Measurements from ENCODE around the gene ZNF789. TPM values are rescaled to one million over a fixed set of nuclear protein-coding genes. Genes with fewer than 3 reads are reported as not detected.

Gene ZNF789
- total RNA-seq, 1 donor from 2014 or later: 7.3 TPM

DNA sequence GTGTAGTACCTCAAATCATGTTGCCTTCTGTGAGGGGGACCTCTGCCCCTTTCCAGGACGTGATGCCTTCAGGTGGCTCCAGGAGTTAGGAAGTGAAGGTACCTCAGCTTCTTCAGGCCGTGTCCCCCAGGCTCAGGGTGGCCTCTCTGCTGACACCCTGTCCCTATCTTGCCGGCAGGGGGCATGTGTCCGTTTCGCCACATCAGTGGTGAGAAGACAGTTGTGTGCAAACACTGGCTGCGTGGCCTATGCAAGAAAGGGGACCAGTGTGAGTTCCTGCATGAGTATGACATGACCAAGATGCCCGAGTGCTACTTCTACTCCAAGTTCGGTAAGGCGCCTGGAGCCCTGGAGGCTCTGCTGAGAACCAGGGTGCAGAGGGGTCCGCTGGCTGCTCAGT lies 24.7 kb upstream of the ZNF789 start:
- Mint-ChIP-seq H3K4me1 (ENCODE audit: low read depth) (peaks cover 4% of the 10 kb centered on the region), H3K27ac (ENCODE audit: unreplicated experiment) (no peak overlapping the region), H3K9me3 (ENCODE audit: low read depth) (no peaks in the 10 kb centered on the region), H3K27me3 (ENCODE audit: low read depth) (no peaks in the 10 kb centered on the region), H3K36me3 (ENCODE audit: low read depth) (peaks cover 23% of the 10 kb centered on the region), H3K4me3 (ENCODE audit: unreplicated experiment) (no peak overlapping the region)
- DNase-seq (ENCODE audit: low spot score): no peak
- TF ChIP-seq CTCF (IDR thresholded peaks at IDR 0.05): no peak

GRCh38 chr7:99448855-99449254 lies 23.8 kb upstream of the ZNF789 start:
- no peaks in the 10 kb centered on the region for H3K9me3 Mint-ChIP-seq (ENCODE audit: low read depth)
- no peak for DNase-seq (ENCODE audit: low spot score)
- H3K4me3 Mint-ChIP-seq (ENCODE audit: unreplicated experiment): no peak overlapping the region
- H3K27ac Mint-ChIP-seq (ENCODE audit: unreplicated experiment): no peak overlapping the region
- no peaks in the 10 kb centered on the region for H3K27me3 Mint-ChIP-seq (ENCODE audit: low read depth)
- peaks cover 24% of the 10 kb centered on the region for H3K36me3 Mint-ChIP-seq (ENCODE audit: low read depth)
- H3K4me1 Mint-ChIP-seq (ENCODE audit: low read depth): no peaks in the 10 kb centered on the region
- no peak for TF ChIP-seq CTCF (IDR thresholded peaks at IDR 0.05)

DNA sequence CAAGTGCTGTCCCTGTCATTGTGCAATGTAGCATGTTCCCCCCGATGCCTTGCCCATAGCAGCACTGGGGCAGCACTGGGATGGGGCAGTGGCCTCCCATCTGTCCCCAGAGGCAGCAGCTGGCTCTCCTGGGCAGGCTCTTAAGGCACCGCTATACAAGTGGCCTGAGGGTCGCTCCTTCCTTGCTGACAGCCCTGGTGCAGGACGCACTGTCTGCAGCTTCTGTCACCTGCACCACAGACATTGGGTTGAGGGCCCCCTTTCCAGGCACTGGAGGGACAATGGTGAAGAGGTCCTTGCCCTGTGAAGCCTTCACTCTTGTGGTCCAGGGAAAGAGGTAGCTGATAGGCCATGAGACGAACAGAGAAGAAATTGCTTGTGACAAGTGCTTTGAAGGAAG lies 23.4 kb upstream of the ZNF789 start:
- no peaks in the 10 kb centered on the region for H3K4me1 Mint-ChIP-seq (ENCODE audit: low read depth)
- no peak overlapping the region for H3K27ac Mint-ChIP-seq (ENCODE audit: unreplicated experiment)
- no peak overlapping the region for H3K4me3 Mint-ChIP-seq (ENCODE audit: unreplicated experiment)
- no peaks in the 10 kb centered on the region for H3K9me3 Mint-ChIP-seq (ENCODE audit: low read depth)
- DNase-seq (ENCODE audit: low spot score): no peak
- H3K36me3 Mint-ChIP-seq (ENCODE audit: low read depth): peaks cover 27% of the 10 kb centered on the region
- no peak for TF ChIP-seq CTCF (IDR thresholded peaks at IDR 0.05)
- no peaks in the 10 kb centered on the region for H3K27me3 Mint-ChIP-seq (ENCODE audit: low read depth)

GRCh38 chr7:99451936-99452335 lies 20.8 kb upstream of the ZNF789 start:
- Mint-ChIP-seq H3K27me3 (ENCODE audit: low read depth) (no peaks in the 10 kb centered on the region), H3K9me3 (ENCODE audit: low read depth) (no peaks in the 10 kb centered on the region), H3K36me3 (ENCODE audit: low read depth) (peaks cover 17% of the 10 kb centered on the region), H3K27ac (ENCODE audit: unreplicated experiment) (no peak overlapping the region), H3K4me1 (ENCODE audit: low read depth) (no peaks in the 10 kb centered on the region), H3K4me3 (ENCODE audit: unreplicated experiment) (no peak overlapping the region)
- no peak for DNase-seq (ENCODE audit: low spot score)
- TF ChIP-seq CTCF (IDR thresholded peaks at IDR 0.05): no peak

- Mint-ChIP-seq H3K36me3 (ENCODE audit: low read depth) (peaks cover 19% of the 10 kb centered on the region), H3K4me3 (ENCODE audit: unreplicated experiment) (no peak overlapping the region), H3K27ac (ENCODE audit: unreplicated experiment) (no peak overlapping the region), H3K27me3 (ENCODE audit: low read depth) (no peaks in the 10 kb centered on the region), H3K9me3 (ENCODE audit: low read depth) (no peaks in the 10 kb centered on the region), H3K4me1 (ENCODE audit: low read depth) (no peaks in the 10 kb centered on the region)
- TF ChIP-seq CTCF (IDR thresholded peaks at IDR 0.05): no peak
- no peak for DNase-seq (ENCODE audit: low spot score)
These were observed 20.1 kb upstream of the ZNF789 start for GRCh38 chr7:99452541-99452940.

All from chondrocyte (in vitro differentiated cells).